Endothelial cell of umbilical vein (primary cell): ENCODE results near the gene AKAP13. TPM values are rescaled to one million over a fixed set of nuclear protein-coding genes. Genes with fewer than 3 reads are reported as not detected.

Experiments
- BruUV-seq: library from RNA; stranded (reverse); fragments of 400-500 nt; replicated peaks from 2 replicates; lab custom pipeline; 2021; lab: Mats Ljungman, UMichigan
- CTCF ChIA-PET: fragments of 300-600, 350-600 bp; sonication (Branson Sonifier 250); formaldehyde crosslinking; loops from one replicate; lab custom pipeline; 2021; ENCODE audit warnings: antibody characterized with exemption, inconsistent platforms; lab: Charles Lee
- POLR2A ChIA-PET: fragments of 300-600, 350-600 bp; sonication (Branson Sonifier 250); formaldehyde crosslinking; loops from one replicate; lab custom pipeline; 2021; ENCODE audit warnings: antibody characterized with exemption, inconsistent platforms; lab: Charles Lee
- DNase-seq: peaks from one replicate; pipeline ENCODE4 v3.0.0-alpha.2; 2011; ENCODE audit warnings: low read depth, low spot score
- FAIRE-seq: peaks from 2 replicates; lab custom pipeline; 2011; peaks lifted over from hg19 to GRCh38; lab: Jason Lieb, UNC
- H2AFZ ChIP-seq: 2 replicates; pipeline ENCODE4 v1.6.0; 2012; ENCODE audit warnings: low read depth, low read length, control low read depth, inconsistent platforms
- H3K27ac ChIP-seq: 2 replicates; pipeline ENCODE4 v1.5.1; 2011; ENCODE audit warnings: low read depth, mild to moderate bottlenecking, control low read depth, low read length, moderate library complexity; ENCODE audit not compliant: insufficient read depth
- H3K27me3 ChIP-seq, 2 experiments: 2 replicates each; pipeline versions ENCODE4 v1.6.0 to v1.6.1; 2011; ENCODE audit warnings: low read length in 2 of 2, mixed read lengths in 1 of 2; ENCODE audit not compliant: control insufficient read depth in 2 of 2, insufficient read depth in 2 of 2
- H3K36me3 ChIP-seq, 2 experiments: 2 replicates in 1 of 2; 3 replicates in 1 of 2; pipeline ENCODE4 v1.5.1; 2011; ENCODE audit warnings: low read length in 2 of 2, mild to moderate bottlenecking in 1 of 2, moderate library complexity in 1 of 2; ENCODE audit not compliant: control insufficient read depth in 2 of 2, insufficient read depth in 2 of 2; ENCODE audit errors: extremely low read depth in 1 of 2
- H3K4me1 ChIP-seq: 3 replicates; pipeline ENCODE4 v1.5.1; 2011; ENCODE audit warnings: mild to moderate bottlenecking, low read length; ENCODE audit not compliant: control insufficient read depth, insufficient read depth; ENCODE audit errors: extremely low read depth
- H3K4me2 ChIP-seq: 2 replicates; pipeline ENCODE4 v1.6.1; 2011; ENCODE audit warnings: low read length, control low read depth, mixed read lengths; ENCODE audit not compliant: insufficient read depth
- H3K4me3 ChIP-seq, 3 experiments: fragments of 200-600 bp in 1 of 3; sonication (generic), shearing (Covaris generic) in 1 of 3; replicated peaks in 1 of 3; 2 replicates each; pipeline ENCODE4 v1.5.1; 2011 to 2016; ENCODE audit warnings: control low read depth in 3 of 3, low read length in 3 of 3, mild to moderate bottlenecking in 2 of 3, inconsistent platforms in 1 of 3, low read depth in 1 of 3, moderate library complexity in 1 of 3; ENCODE audit not compliant: insufficient read depth in 1 of 3
- H3K79me2 ChIP-seq: 2 replicates; pipeline ENCODE4 v1.6.0; 2012; ENCODE audit warnings: low read length, inconsistent platforms; ENCODE audit not compliant: control insufficient read depth, insufficient read depth
- H3K9ac ChIP-seq: replicated peaks from 2 replicates; pipeline ENCODE3; 2011; ENCODE audit warnings: low read length, control low read depth; ENCODE audit not compliant: insufficient read depth; ENCODE audit errors: extremely low read depth
- H3K9me1 ChIP-seq: replicated peaks from 3 replicates; pipeline ENCODE4 v1.6.0; 2011; ENCODE audit warnings: mild to moderate bottlenecking, low read length; ENCODE audit not compliant: control insufficient read depth, insufficient read depth; ENCODE audit errors: extremely low read depth
- H3K9me3 ChIP-seq: replicated peaks from 2 replicates; pipeline ENCODE4 v1.5.1; 2012; ENCODE audit warnings: low read length, inconsistent platforms; ENCODE audit not compliant: control insufficient read depth, insufficient read depth
- H4K20me1 ChIP-seq: replicated peaks from 2 replicates; pipeline ENCODE3; 2011; ENCODE audit warnings: mild to moderate bottlenecking, low read length; ENCODE audit not compliant: control insufficient read depth, insufficient read depth; ENCODE audit errors: extremely low read depth
- EZH2 ChIP-seq: IDR thresholded peaks from 2 replicates; pipeline ENCODE4 v1.6.1; 2012; ENCODE audit warnings: borderline replicate concordance, low read depth, mild to moderate bottlenecking, moderate library complexity, low read length, inconsistent platforms; ENCODE audit not compliant: severe bottlenecking
- FOS ChIP-seq: IDR thresholded peaks from 2 replicates; pipeline ENCODE4 v1.6.1; 2011; ENCODE audit warnings: mild to moderate bottlenecking, low read length, moderate library complexity, borderline replicate concordance; ENCODE audit not compliant: insufficient read depth
- GATA2 ChIP-seq: IDR thresholded peaks from 2 replicates; pipeline ENCODE4 v1.7.0; 2011; ENCODE audit warnings: low read depth, mild to moderate bottlenecking, moderate library complexity, mixed read lengths, low read length; ENCODE audit not compliant: insufficient read length, insufficient read depth
- JUN ChIP-seq: IDR thresholded peaks from 2 replicates; pipeline ENCODE4 v1.6.1; 2011; ENCODE audit warnings: borderline replicate concordance, low read depth; ENCODE audit not compliant: insufficient read length, insufficient read depth
- MYC ChIP-seq: IDR thresholded peaks from one replicate; pipeline ENCODE4 v1.6.1; 2011; ENCODE audit warnings: mild to moderate bottlenecking, low read depth, low read length
- POLR2A ChIP-seq: IDR thresholded peaks from 2 replicates; pipeline ENCODE4 v1.6.1; 2012; ENCODE audit warnings: low read depth, mild to moderate bottlenecking, control low read depth, low read length
- POLR2AphosphoS5 ChIP-seq: IDR thresholded peaks from 2 replicates; pipeline ENCODE4 v1.6.1; 2012; ENCODE audit warnings: low read depth, mild to moderate bottlenecking, control low read depth, low read length, moderate library complexity; ENCODE audit not compliant: insufficient read depth
- dilution Hi-C: fragments of 300-500 bp; cut with MboI; formaldehyde crosslinking; loops from one replicate; pipeline ENCODE4 v1.15.0; 2019; ENCODE audit warnings: low sequenced_read_pairs; ENCODE audit not compliant: extremely low pct_ligation_motif_present
- intact Hi-C: fragments of 100-400 bp; cut with micrococcal nuclease; formaldehyde crosslinking; loops from one replicate; pipeline ENCODE4 v1.10.0; 2022
- polyA plus RNA-seq, 4 experiments: library from polyadenylated mRNA; depleted of rRNA in 3 of 4; stranded (reverse) in 3 of 4; unstranded in 1 of 4; fragments of >200 nt; gene quantifications; 2 replicates each; pipeline versions ENCODE4 v1.2.1 to v1.2.3, GENCODE V29; 2011 to 2012; ENCODE audit warnings: missing spikeins in 1 of 4
- total RNA-seq: library from RNA; stranded (reverse); gene quantifications from 2 replicates; pipeline ENCODE4 v1.2.3, GENCODE V29; 2021
- TF ChIP-seq, protein P1 (sequence below), 2 donors: IDR thresholded peaks; 1 replicate in 1 of 2; 2 replicates in 1 of 2; pipeline ENCODE4 v1.5.1; 2011; ENCODE audit warnings: low read length in 2 of 2, mild to moderate bottlenecking in 2 of 2, moderate library complexity in 2 of 2, control low read depth in 1 of 2, inconsistent platforms in 1 of 2, low read depth in 1 of 2; ENCODE audit not compliant: insufficient read depth in 1 of 2; ENCODE audit errors: extremely low read depth in 1 of 2
- TF ChIP-seq, protein P2 (sequence below): IDR thresholded peaks from 2 replicates; pipeline ENCODE4 v1.6.1; 2011; ENCODE audit not compliant: insufficient read depth, insufficient read length

The AKAP13 gene
- total and polyA plus RNA-seq, 2 donors (not counting 3 experiments of a cell fraction or from before 2014, with no cell fraction given): 22.8 to 87.8 TPM

DNA sequence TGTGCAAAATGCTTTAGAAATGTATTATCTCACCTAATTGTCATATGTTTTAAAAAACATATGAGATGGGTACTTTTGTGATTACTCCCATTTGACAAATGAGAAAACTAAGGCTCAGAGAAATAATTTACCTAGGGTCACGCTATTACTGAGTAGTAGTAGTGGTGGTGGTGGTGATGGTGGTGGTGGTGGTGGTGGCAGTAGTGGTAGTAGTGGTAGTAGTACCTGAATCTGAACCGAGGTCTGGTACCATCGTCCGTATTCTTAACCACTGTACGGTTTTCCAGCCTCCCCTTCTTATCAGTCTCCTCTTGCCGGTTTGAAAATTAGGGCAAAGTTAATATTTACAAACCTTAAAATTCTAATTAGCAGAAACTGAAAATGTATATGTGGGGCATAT, 311.9 kb downstream of the AKAP13 start:
- ChIA-PET POLR2A (no interaction called here), CTCF (interaction anchor here (1.5 kb wide), 1 partner anchor 100 kb away, joined by 7 read pairs; no protein-coding TSS in a partner anchor)
- TF ChIP-seq EZH2 (no peak), FOS (no peak), JUN (no peak), POLR2A (no peak), GATA2 (no peak), MYC (no peak), POLR2AphosphoS5 (no peak)
- TF ChIP-seq, protein P1, sequence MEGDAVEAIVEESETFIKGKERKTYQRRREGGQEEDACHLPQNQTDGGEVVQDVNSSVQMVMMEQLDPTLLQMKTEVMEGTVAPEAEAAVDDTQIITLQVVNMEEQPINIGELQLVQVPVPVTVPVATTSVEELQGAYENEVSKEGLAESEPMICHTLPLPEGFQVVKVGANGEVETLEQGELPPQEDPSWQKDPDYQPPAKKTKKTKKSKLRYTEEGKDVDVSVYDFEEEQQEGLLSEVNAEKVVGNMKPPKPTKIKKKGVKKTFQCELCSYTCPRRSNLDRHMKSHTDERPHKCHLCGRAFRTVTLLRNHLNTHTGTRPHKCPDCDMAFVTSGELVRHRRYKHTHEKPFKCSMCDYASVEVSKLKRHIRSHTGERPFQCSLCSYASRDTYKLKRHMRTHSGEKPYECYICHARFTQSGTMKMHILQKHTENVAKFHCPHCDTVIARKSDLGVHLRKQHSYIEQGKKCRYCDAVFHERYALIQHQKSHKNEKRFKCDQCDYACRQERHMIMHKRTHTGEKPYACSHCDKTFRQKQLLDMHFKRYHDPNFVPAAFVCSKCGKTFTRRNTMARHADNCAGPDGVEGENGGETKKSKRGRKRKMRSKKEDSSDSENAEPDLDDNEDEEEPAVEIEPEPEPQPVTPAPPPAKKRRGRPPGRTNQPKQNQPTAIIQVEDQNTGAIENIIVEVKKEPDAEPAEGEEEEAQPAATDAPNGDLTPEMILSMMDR (IDR thresholded peaks at IDR 0.05; ENCODE audit: extremely low read depth in 1 of 2, insufficient read depth in 1 of 2, low read depth in 1 of 2, low read length in 2 of 2): no peak
- TF ChIP-seq, protein P2, sequence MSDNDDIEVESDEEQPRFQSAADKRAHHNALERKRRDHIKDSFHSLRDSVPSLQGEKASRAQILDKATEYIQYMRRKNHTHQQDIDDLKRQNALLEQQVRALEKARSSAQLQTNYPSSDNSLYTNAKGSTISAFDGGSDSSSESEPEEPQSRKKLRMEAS: no peak

More for the DNA sequence above, 311.9 kb downstream of the AKAP13 start:
- Histone ChIP-seq H3K9me3 (no peaks in the 10 kb centered on the region), H2AFZ (no peak overlapping the region), H4K20me1 (no peaks in the 10 kb centered on the region), H3K4me3 (no peak overlapping the region), H3K4me2 (no peak overlapping the region), H3K27ac (no peak overlapping the region), H3K9ac (no peak overlapping the region), H3K36me3 (peaks cover 3 to 6% of the 10 kb centered on the region in 2 experiments), H3K79me2 (no peaks in the 10 kb centered on the region), H3K27me3 (no peaks in the 10 kb centered on the region), H3K9me1 (no peaks in the 10 kb centered on the region), H3K4me1 (peaks cover 32% of the 10 kb centered on the region)
- BruUV-seq: no TSS peak
- DNase-seq (no peak), FAIRE-seq (no peak)
- intact Hi-C loops (no loop called here), dilution Hi-C loops (no loop called here)
